ENCODE measurements around the gene HOGA1.
"Not testable (repeated sequence)": the region's sequence is repeated elsewhere in the genome, so short reads cannot be mapped to it uniquely, and the experiment has no call there.

Gene HOGA1

GRCh38 chr10:97612386-97612785 lies 28.2 kb downstream of the HOGA1 start:
- no peak for DNase-seq

DNA sequence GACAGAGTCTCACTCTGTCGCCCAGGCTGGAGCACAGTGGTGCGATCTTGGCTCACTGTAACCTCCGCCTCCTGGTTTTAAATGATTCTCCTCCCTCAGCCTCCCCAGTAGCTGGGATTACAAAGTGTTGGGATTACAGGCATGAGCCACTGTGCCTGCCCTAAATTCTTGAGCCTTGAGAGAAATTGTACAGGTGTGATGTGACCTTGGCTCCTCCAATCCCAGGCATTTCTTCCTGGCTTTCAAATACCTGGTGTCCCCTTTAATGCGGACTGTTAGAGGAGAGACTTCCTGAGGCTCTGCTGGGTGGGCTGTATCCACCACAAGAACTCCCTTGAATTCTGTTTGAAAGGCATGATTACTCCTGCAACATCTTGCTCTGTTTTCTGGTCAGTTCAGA lies 34.1 kb downstream of the HOGA1 start:
- no peak for DNase-seq

DNA sequence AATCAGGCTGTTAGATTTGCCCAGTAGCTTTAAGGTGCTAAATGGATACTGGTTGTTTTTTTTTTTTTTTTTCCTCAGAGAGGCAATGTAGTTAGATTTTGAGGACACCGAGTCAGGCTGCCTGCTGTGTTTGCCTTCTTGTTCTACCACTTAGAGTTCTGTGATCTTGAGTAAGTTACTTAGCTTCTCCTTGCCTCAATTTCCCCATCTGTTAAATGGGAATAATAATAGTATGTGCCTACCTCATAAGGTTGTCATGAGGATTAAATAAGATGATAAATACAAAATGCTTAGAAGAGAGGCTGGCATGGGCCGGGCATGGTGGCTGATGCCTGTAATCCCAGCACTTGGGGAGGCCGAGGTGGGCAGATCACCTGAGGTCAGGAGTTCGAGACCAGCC lies 34.5 kb downstream of the HOGA1 start:
- no peak for DNase-seq

- DNase-seq = no peak
Observed at GRCh38 chr10:97623277-97623676, 39.1 kb downstream of the HOGA1 start.

GRCh38 chr10:97627731-97628130 lies 43.5 kb downstream of the HOGA1 start:
- DNase-seq = no peak

DNA sequence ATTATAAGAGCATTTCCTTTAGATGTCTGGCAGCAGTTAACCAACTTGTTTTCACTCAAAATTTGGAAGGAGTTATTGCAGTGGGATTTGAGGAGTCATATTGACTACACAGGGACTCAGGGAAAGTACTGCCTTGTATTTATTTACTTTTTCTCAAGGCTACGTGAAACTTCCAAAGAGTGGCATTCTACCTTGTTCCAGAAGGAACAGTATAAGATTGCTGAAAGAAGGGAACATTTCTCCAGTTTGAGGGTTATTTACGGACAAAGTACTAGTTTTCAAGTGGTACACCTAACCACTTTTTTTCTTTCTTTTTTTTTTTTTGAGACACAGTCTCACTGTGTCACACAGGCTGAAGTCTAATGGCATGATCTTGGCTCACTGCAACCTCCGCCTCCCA lies 44.0 kb downstream of the HOGA1 start:
- no peak for DNase-seq

- DNase-seq = peak; percentile 3
Observed at GRCh38 chr10:97629289-97629688, 45.1 kb downstream of the HOGA1 start.

DNA sequence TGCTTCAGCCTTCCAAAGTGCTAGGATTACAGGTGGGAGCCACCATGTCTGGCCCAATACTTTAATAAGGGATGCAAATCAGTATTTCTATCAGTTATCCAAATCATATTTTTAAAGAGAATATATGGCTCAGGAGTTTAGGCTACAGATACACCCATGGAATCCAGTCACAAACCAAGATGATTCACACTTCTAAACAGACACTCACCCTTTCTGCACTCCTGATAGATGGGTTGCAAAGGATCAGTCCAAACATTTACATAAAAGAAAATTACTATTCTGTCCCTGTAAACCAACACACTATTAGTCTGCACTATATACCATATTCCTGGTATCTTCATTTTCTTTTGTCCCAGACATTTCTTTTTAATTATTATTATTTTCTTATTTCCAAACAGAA lies 46.9 kb downstream of the HOGA1 start:
- DNase-seq = no peak

GRCh38 chr10:97632949-97633884 lies 49.0 kb downstream of the HOGA1 start, which contains the start of gene MORN4:
TSS of gene MORN4 (minus strand) at chr10:97633500. CDS start at chr10:97619653, 13,847 bp downstream.
- DNase-seq = no peak

GRCh38 chr10:97633921-97634320 lies 49.7 kb downstream of the HOGA1 start:
- DNase-seq = no peak

DNA sequence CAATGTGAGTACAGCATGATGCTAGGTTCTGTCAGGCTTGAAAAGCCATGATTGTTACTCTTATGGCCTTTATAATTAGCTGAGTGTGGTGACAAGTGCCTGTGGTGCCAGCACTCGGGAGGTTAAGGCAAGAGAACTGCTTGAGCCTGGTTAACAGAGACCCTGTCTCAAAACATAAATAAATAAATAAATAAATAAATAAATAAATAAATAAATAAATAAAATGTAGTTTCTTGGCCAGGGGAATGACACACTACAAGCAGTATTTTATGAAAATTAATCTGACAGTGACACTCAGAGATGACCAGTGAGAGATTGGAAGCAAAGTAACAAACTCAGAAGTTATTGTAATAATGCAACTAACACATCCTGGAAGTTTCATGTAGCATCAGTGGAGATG lies 51.4 kb downstream of the HOGA1 start:
- no peak for DNase-seq

- not testable (repeated sequence) for DNase-seq
Observed at GRCh38 chr10:97639090-97639489, 54.9 kb downstream of the HOGA1 start.

GRCh38 chr10:97640174-97640867 lies 56.1 kb downstream of the HOGA1 start, which contains the start of gene PI4K2A:
TSS of gene PI4K2A (plus strand) at chr10:97640671. CDS start at chr10:97640743, 72 bp downstream.
- peak; percentile 59 for DNase-seq

GRCh38 chr10:97640868-97641811 lies 57.0 kb downstream of the HOGA1 start:
- no peak for DNase-seq

GRCh38 chr10:97642471-97643159 lies 58.4 kb downstream of the HOGA1 start:
- not testable (repeated sequence) for DNase-seq

DNA sequence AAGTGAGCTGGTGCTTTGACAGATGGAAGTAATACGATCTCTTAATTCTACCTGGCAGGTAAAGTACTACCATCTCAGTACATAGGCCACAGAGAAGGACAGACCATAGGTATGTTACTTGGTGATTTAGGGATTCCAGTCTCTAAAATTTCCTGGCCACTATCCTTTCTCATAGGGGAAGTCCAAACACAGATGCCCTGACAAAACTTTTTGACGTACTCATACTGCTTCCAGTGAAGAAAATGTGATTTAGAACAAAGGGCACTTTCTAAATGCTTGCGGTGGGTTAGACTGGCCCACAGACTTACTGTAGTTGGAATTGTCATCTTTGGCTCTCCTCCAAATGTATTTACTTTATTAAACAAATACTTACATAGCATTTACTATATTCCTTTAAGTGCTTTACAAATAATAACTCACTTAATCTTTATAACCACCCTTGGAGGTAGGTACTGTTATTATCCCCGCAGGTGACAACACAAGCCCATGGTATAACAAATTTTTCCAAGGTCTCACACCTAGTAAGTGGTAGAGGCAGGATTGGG lies 59.3 kb downstream of the HOGA1 start:
- no peak for DNase-seq

GRCh38 chr10:97644936-97645335 lies 60.7 kb downstream of the HOGA1 start:
- DNase-seq = no peak

GRCh38 chr10:97647556-97647955 lies 63.4 kb downstream of the HOGA1 start:
- DNase-seq = no peak

DNA sequence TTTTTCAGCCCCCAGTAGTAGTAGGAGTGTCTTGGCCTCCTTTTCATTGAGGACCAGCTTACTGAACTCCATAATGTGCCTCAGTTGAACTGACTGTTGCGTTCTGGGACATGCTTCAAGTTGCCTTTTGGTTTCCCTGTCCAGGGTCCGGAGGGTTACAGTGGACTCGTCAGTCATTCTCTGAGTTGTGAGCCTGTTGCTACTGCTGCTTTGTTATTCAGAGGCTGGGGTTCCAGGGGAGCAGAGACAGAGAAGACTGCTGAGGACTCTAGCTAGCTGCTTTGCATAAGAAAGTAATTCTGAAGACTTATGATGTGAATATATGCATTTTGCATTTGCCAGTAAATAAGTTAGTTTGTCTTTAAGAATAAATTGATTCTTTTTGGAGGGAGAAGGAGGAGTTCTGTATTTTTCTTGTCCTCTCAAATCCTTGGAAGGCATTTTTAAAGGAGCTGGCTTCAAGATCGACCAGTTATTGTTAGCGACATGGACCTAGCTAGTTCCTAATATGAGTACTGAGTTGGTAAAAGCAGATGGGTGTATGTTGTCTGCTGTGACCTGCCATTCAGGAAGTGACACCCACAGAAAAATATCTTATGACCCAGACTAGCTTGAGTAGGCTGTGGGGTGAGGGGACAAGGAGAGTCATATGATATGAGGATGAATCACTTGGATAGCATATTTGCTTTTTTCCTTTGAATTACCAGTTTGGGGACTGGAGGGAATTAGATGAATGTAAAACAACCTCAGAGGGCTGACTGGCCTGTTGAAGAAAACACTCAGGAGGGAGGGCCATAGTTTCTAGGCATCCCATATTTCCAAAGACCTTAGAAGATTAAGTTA lies 64.6 kb downstream of the HOGA1 start:
- no peak for DNase-seq

DNA sequence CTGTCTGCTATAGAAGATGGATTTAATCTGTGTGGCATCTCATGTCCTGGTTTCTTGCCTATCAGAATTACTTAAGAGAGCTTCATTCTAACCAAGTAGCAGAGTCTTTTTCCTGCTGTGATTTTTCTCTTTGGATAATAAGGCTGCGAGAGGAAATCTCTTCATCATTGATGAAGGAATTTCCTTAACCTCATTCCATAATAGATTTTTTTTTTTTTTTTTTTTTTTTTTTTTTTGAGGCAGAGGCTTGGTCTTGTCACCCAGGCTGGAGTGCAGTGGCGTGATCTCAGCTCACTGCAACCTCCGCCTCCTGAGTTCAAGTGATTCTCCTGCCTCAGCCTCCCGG lies 65.2 kb downstream of the HOGA1 start:
- not testable (repeated sequence) for DNase-seq

DNA sequence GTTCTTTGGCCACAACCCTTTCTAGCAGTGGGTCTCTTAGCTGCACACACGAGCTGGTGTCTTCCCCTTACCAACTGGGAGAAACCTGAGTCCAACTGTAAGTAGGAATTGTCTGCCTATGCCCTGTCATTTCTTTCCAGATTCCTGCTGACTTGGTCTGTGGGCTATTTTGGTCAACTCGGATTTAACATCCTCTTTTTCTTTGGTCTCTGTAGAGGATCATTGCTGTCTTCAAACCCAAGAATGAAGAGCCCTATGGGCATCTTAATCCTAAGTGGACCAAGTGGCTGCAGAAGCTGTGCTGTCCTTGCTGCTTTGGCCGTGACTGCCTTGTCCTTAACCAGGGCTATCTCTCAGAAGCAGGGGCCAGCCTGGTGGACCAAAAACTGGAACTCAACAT lies 66.5 kb downstream of the HOGA1 start:
- no peak for DNase-seq
